MM.1S (cell line): ENCODE measurements around the gene BCL11A.

ENCODE experiments used
- DNase-seq: peaks from one replicate; pipeline ENCODE4 v3.0.0-alpha.2; 2015
- H2AFZ ChIP-seq: fragments of 300-600 bp; sonication (generic); 2 replicates; pipeline ENCODE4 v1.6.0; 2016; ENCODE audit warnings: antibody characterized with exemption, low read length
- H3F3A ChIP-seq: fragments of 300-600 bp; sonication (generic); 2 replicates; pipeline ENCODE4 v1.6.1; 2016; ENCODE audit warnings: mild to moderate bottlenecking, antibody characterized with exemption, low read length, moderate library complexity, mixed read lengths; ENCODE audit not compliant: insufficient read depth
- H3K27ac ChIP-seq: fragments of 300-600 bp; sonication (generic); 2 replicates; pipeline ENCODE4 v1.5.1; 2016; ENCODE audit warnings: mild to moderate bottlenecking, low read length
- H3K27me3 ChIP-seq: fragments of 300-600 bp; sonication (generic); replicated peaks from 2 replicates; pipeline ENCODE4 v1.6.0; 2016; ENCODE audit warnings: low read length; ENCODE audit not compliant: insufficient read depth
- H3K36me3 ChIP-seq: fragments of 300-600 bp; sonication (generic); replicated peaks from 2 replicates; pipeline ENCODE4 v1.6.1; 2016; ENCODE audit warnings: mild to moderate bottlenecking, low read length, mixed read lengths; ENCODE audit not compliant: insufficient read depth
- H3K4me1 ChIP-seq: fragments of 300-600 bp; sonication (generic); 2 replicates; pipeline ENCODE4 v1.6.1; 2016; ENCODE audit warnings: low read length, mixed read lengths
- H3K4me2 ChIP-seq: fragments of 300-600 bp; sonication (generic); 2 replicates; pipeline ENCODE4 v1.6.0; 2016; ENCODE audit warnings: low read depth, low read length
- H3K4me3 ChIP-seq: fragments of 300-600 bp; sonication (generic); 2 replicates; pipeline ENCODE4 v1.5.1; 2016; ENCODE audit warnings: low read length, mixed read lengths
- H3K79me2 ChIP-seq: fragments of 300-600 bp; sonication (generic); 2 replicates; pipeline ENCODE4 v1.6.1; 2016; ENCODE audit warnings: mixed run types, low read length, mixed read lengths
- H3K9ac ChIP-seq: fragments of 300-600 bp; sonication (generic); 2 replicates; pipeline ENCODE4 v1.6.1; 2016; ENCODE audit warnings: low read length, mixed read lengths
- H3K9me2 ChIP-seq: fragments of 300-600 bp; sonication (generic); replicated peaks from 2 replicates; pipeline ENCODE4 v1.6.1; 2016; ENCODE audit warnings: mild to moderate bottlenecking, low read length, mixed read lengths; ENCODE audit not compliant: insufficient read depth
- H3K9me3 ChIP-seq: fragments of 300-600 bp; sonication (generic); replicated peaks from 2 replicates; pipeline ENCODE4 v1.6.1; 2016; ENCODE audit warnings: mild to moderate bottlenecking, low read length, mixed read lengths; ENCODE audit not compliant: insufficient read depth
- H4K20me1 ChIP-seq: fragments of 300-600 bp; sonication (generic); 2 replicates; pipeline ENCODE4 v1.6.1; 2016; ENCODE audit warnings: mild to moderate bottlenecking, low read length, moderate library complexity, mixed read lengths; ENCODE audit not compliant: insufficient read depth
- CTCF ChIP-seq: fragments of 300-600 bp; sonication (generic); IDR thresholded peaks from 2 replicates; pipeline ENCODE4 v1.5.1; 2016; ENCODE audit warnings: antibody characterized with exemption, low read length, mixed read lengths
- EZH2 ChIP-seq: fragments of 300-600 bp; sonication (generic); optimal IDR thresholded peaks from 2 replicates; pipeline ENCODE3; 2017; ENCODE audit warnings: low read depth, mild to moderate bottlenecking, antibody characterized with exemption, low read length, mixed read lengths
- EZH2phosphoT487 ChIP-seq: fragments of 300-600 bp; sonication (generic); IDR thresholded peaks from 2 replicates; pipeline ENCODE4 v1.6.1; 2018; ENCODE audit warnings: antibody characterized with exemption, low read length

Gene BCL11A

GRCh38 chr2:60528281-60529020, 25.0 kb downstream of the BCL11A start:
- no peak for TF ChIP-seq EZH2
- no peak for TF ChIP-seq CTCF
- no peak for TF ChIP-seq EZH2phosphoT487
- Histone ChIP-seq H3K9me2 (no peaks in the 10 kb centered on the region), H3K9me3 (no peaks in the 10 kb centered on the region), H3K4me3 (no peak overlapping the region), H3K79me2 (no peaks in the 10 kb centered on the region), H3K9ac (no peak overlapping the region), H3K27me3 (no peaks in the 10 kb centered on the region), H4K20me1 (no peaks in the 10 kb centered on the region), H3F3A (no peaks in the 10 kb centered on the region), H3K36me3 (no peaks in the 10 kb centered on the region), H3K4me2 (no peak overlapping the region), H3K27ac (no peak overlapping the region), H2AFZ (no peak overlapping the region), H3K4me1 (no peaks in the 10 kb centered on the region)
- DNase-seq: no peak

GRCh38 chr2:60527762-60528161, 25.7 kb downstream of the BCL11A start:
- DNase-seq: no peak
- Histone ChIP-seq H3K4me1 (no peaks in the 10 kb centered on the region), H3F3A (no peaks in the 10 kb centered on the region), H4K20me1 (no peaks in the 10 kb centered on the region), H3K79me2 (no peaks in the 10 kb centered on the region), H2AFZ (no peak overlapping the region), H3K4me2 (no peak overlapping the region), H3K27ac (no peak overlapping the region), H3K4me3 (no peak overlapping the region), H3K36me3 (no peaks in the 10 kb centered on the region), H3K9me2 (no peaks in the 10 kb centered on the region), H3K27me3 (no peaks in the 10 kb centered on the region), H3K9ac (no peak overlapping the region), H3K9me3 (no peaks in the 10 kb centered on the region)
- TF ChIP-seq EZH2 (no peak), EZH2phosphoT487 (no peak), CTCF (no peak)

DNA sequence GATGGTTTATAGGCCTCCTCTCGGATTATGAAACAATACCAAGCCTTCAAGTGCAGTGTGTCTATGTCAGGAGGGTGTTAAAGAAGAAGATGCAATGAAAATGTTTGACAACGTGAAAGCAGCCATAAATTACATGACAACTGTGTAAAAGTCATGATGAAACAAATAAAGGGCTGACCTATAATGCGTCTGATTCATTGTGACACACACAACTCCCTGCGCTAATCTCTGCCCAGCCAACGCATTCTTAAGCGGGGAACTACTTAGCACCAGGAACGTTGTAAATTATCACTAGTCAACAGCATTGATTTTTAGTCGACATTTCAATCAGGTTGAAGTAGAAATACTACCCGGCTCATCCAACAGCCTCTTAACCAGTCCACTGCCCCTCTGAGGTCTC, 26.8 kb downstream of the BCL11A start:
- Histone ChIP-seq H3K27me3 (no peaks in the 10 kb centered on the region), H4K20me1 (no peaks in the 10 kb centered on the region), H3K79me2 (no peaks in the 10 kb centered on the region), H3K9ac (no peak overlapping the region), H3F3A (no peaks in the 10 kb centered on the region), H2AFZ (no peak overlapping the region), H3K9me2 (no peaks in the 10 kb centered on the region), H3K36me3 (no peaks in the 10 kb centered on the region), H3K27ac (no peak overlapping the region), H3K9me3 (no peaks in the 10 kb centered on the region), H3K4me3 (no peak overlapping the region), H3K4me1 (no peaks in the 10 kb centered on the region), H3K4me2 (no peak overlapping the region)
- DNase-seq: no peak
- TF ChIP-seq CTCF: no peak
- no peak for TF ChIP-seq EZH2phosphoT487
- no peak for TF ChIP-seq EZH2
